ENCODE data around the gene TIMM13.
"Not testable (repeated sequence)": the region's sequence is repeated elsewhere in the genome, so short reads cannot be mapped to it uniquely, and the experiment has no call there.

Gene TIMM13

GRCh38 chr19:2394054-2394441 is 33.3 kb downstream of the TIMM13 start:
- Histone ChIP-seq H3K27ac (replicated peaks) (peak overlapping the region; percentile 92), H3K27me3 (ENCODE audit: insufficient read depth, poor library complexity, severe bottlenecking) (no peaks in the 10 kb centered on the region), H3K4me3 (replicated peaks; ENCODE audit: insufficient read depth, low read length) (no peak overlapping the region)
- DNase-seq (ENCODE audit: low read depth in 1 of 2, low spot score in 1 of 2): peak in 1 of 2 experiments; percentile 81
- TF ChIP-seq SPI1 (IDR thresholded peaks at IDR 0.05; ENCODE audit: borderline replicate concordance, low read depth) (no peak), POLR2AphosphoS5 (IDR thresholded peaks at IDR 0.05; ENCODE audit: low read depth) (peak; percentile 56), GABPA (IDR thresholded peaks at IDR 0.05; ENCODE audit: low read depth) (no peak)

- H3K27me3 ChIP-seq (ENCODE audit: insufficient read depth, poor library complexity, severe bottlenecking); H3K4me3 ChIP-seq (replicated peaks; ENCODE audit: insufficient read depth, low read length): not testable (repeated sequence)
- peak in 1 of 2 experiments; percentile 21 for DNase-seq (ENCODE audit: low read depth in 1 of 2, low spot score in 1 of 2)
- H3K27ac ChIP-seq (replicated peaks): peak overlapping the region; percentile 92; the same call in 1 of the 2 replicates
These were observed 34.5 kb downstream of the TIMM13 start for GRCh38 chr19:2392899-2393298.

GRCh38 chr19:2392366-2392765 is 35.0 kb downstream of the TIMM13 start:
- TF ChIP-seq SPI1 (IDR thresholded peaks at IDR 0.05; ENCODE audit: borderline replicate concordance, low read depth): no peak
- no peak for TF ChIP-seq GABPA (IDR thresholded peaks at IDR 0.05; ENCODE audit: low read depth)
- TF ChIP-seq CTCF (IDR thresholded peaks at IDR 0.05; ENCODE audit: insufficient read depth, low read length): no peak
- TF ChIP-seq REST (IDR thresholded peaks at IDR 0.05; ENCODE audit: insufficient replicate concordance, low read depth): no peak
- TF ChIP-seq POLR2AphosphoS5 (IDR thresholded peaks at IDR 0.05; ENCODE audit: low read depth): no peak
- Histone ChIP-seq H3K27ac (replicated peaks) (no peak overlapping the region), H3K4me3 (replicated peaks; ENCODE audit: insufficient read depth, low read length) (no peak overlapping the region), H3K27me3 (ENCODE audit: insufficient read depth, poor library complexity, severe bottlenecking) (no peaks in the 10 kb centered on the region)
- DNase-seq (ENCODE audit: low read depth in 1 of 2, low spot score in 1 of 2): no peak

GRCh38 chr19:2391118-2391725 is 36.2 kb downstream of the TIMM13 start:
- H3K27ac ChIP-seq (replicated peaks): no peak overlapping the region
- no peak overlapping the region for H3K4me3 ChIP-seq (replicated peaks; ENCODE audit: insufficient read depth, low read length)
- H3K27me3 ChIP-seq (ENCODE audit: insufficient read depth, poor library complexity, severe bottlenecking): no peaks in the 10 kb centered on the region
- TF ChIP-seq CTCF (IDR thresholded peaks at IDR 0.05; ENCODE audit: insufficient read depth, low read length): peak; percentile 73
- no peak for TF ChIP-seq GABPA (IDR thresholded peaks at IDR 0.05; ENCODE audit: low read depth)
- no peak for TF ChIP-seq SPI1 (IDR thresholded peaks at IDR 0.05; ENCODE audit: borderline replicate concordance, low read depth)
- no peak for TF ChIP-seq POLR2AphosphoS5 (IDR thresholded peaks at IDR 0.05; ENCODE audit: low read depth)
- DNase-seq (ENCODE audit: low read depth in 1 of 2, low spot score in 1 of 2): peak; percentile 60 to 61

GRCh38 chr19:2389594-2389993 is 37.8 kb downstream of the TIMM13 start:
- no peak for DNase-seq (ENCODE audit: low read depth in 1 of 2, low spot score in 1 of 2)
- Histone ChIP-seq H3K4me3 (replicated peaks; ENCODE audit: insufficient read depth, low read length) (no peak overlapping the region), H3K27me3 (ENCODE audit: insufficient read depth, poor library complexity, severe bottlenecking) (no peaks in the 10 kb centered on the region), H3K27ac (replicated peaks) (no peak overlapping the region)
- no peak for TF ChIP-seq CTCF (IDR thresholded peaks at IDR 0.05; ENCODE audit: insufficient read depth, low read length)
